ENCODE results near the gene SPATA33.

Gene SPATA33
- 6.2 reads per million, percentile 23 among the genes with 10 or more reads in this experiment for total RNA-seq

- DNase-seq = peak; percentile 92
These were observed at the start of gene SPATA33, which contains the start of gene CHMP1A for GRCh38 chr16:89657442-89658220. TSS of gene SPATA33 (plus strand) at chr16:89657836. CDS start at chr16:89657912, 76 bp downstream. TSS of gene CHMP1A (minus strand) at chr16:89657708. CDS start at chr16:89657588, 120 bp downstream.

GRCh38 chr16:89607937-89608740 lies 49.5 kb upstream of the SPATA33 start:
- no peak for DNase-seq

- no peak for DNase-seq
These were observed 47.6 kb upstream of the SPATA33 start for GRCh38 chr16:89610108-89610453.

- no peak for DNase-seq
These were observed 45.0 kb upstream of the SPATA33 start for GRCh38 chr16:89612415-89613166.

GRCh38 chr16:89613231-89613953 lies 44.2 kb upstream of the SPATA33 start, which contains the start of gene DPEP1:
TSS of gene DPEP1 (plus strand) at chr16:89613642. CDS start at chr16:89630411, 16,769 bp downstream.
- DNase-seq = no peak

- DNase-seq = no peak
These were observed 43.6 kb upstream of the SPATA33 start for GRCh38 chr16:89613954-89614459.

GRCh38 chr16:89615176-89615575 lies 42.5 kb upstream of the SPATA33 start:
- DNase-seq = no peak

GRCh38 chr16:89615596-89616090 lies 42.0 kb upstream of the SPATA33 start:
- DNase-seq = no peak

- DNase-seq = no peak
These were observed 41.0 kb upstream of the SPATA33 start for GRCh38 chr16:89616623-89617022.

GRCh38 chr16:89617036-89617435 lies 40.6 kb upstream of the SPATA33 start:
- DNase-seq = no peak

GRCh38 chr16:89618109-89618998 lies 39.3 kb upstream of the SPATA33 start:
- no peak for DNase-seq

- DNase-seq = no peak
These were observed 37.8 kb upstream of the SPATA33 start for GRCh38 chr16:89619840-89620239.

- no peak for DNase-seq
These were observed 37.2 kb upstream of the SPATA33 start for GRCh38 chr16:89620406-89620841.

GRCh38 chr16:89621136-89621697 lies 36.4 kb upstream of the SPATA33 start:
- DNase-seq = no peak

GRCh38 chr16:89621698-89622409 lies 35.8 kb upstream of the SPATA33 start:
- DNase-seq = no peak

- DNase-seq = no peak
These were observed 34.0 kb upstream of the SPATA33 start for GRCh38 chr16:89623511-89624261.

GRCh38 chr16:89624777-89625761 lies 32.6 kb upstream of the SPATA33 start:
- no peak for DNase-seq
